Activated T-helper 17 cell treated with anti-CD3 and anti-CD28 coated beads, Interleukin-2, amount 50 U/mL, for 72 hours (primary cell): ENCODE data around the gene NCAPH2. TPM values are rescaled to one million over a fixed set of nuclear protein-coding genes. Genes with fewer than 3 reads are reported as not detected.

Experiments
- ATAC-seq: fragments of 150-1000 bp; cut with Tn5 transposase; replicated peaks from 2 replicates; pipeline ENCODE4 v1.10.0; 2021; ENCODE audit warnings: mild to moderate bottlenecking, moderate library complexity
- H3K27ac Mint-ChIP-seq: one replicate; pipeline ENCODE4 v1.8.0; 2022; ENCODE audit warnings: mixed read lengths
- H3K27me3 Mint-ChIP-seq: one replicate; pipeline ENCODE4 v1.8.0; 2022; ENCODE audit warnings: mixed read lengths
- H3K36me3 Mint-ChIP-seq: one replicate; pipeline ENCODE4 v1.8.0; 2022; ENCODE audit warnings: low read depth, mild to moderate bottlenecking, mixed read lengths
- H3K4me1 Mint-ChIP-seq: one replicate; pipeline ENCODE4 v1.8.0; 2022; ENCODE audit warnings: mixed read lengths
- H3K4me3 Mint-ChIP-seq: one replicate; pipeline ENCODE4 v1.8.0; 2022; ENCODE audit warnings: mild to moderate bottlenecking, mixed read lengths
- H3K9me3 Mint-ChIP-seq: one replicate; pipeline ENCODE4 v1.8.0; 2022; ENCODE audit warnings: mixed read lengths
- total RNA-seq, 2 donors: library from RNA; stranded (reverse); gene quantifications; one replicate each; pipeline ENCODE4 v1.2.3, GENCODE V29; 2022

Gene NCAPH2
- total RNA-seq: 100 to 1,000 TPM; 112 to 138 TPM

GRCh38 chr22:50507991-50508884, at the start of gene NCAPH2:
NCAPH2 (plus strand) TSS chr22:50508224; CDS start chr22:50508338, 114 bp downstream.
- peaks cover 14% of the 10 kb centered on the region for H3K4me1 Mint-ChIP-seq
- no peaks in the 10 kb centered on the region for H3K9me3 Mint-ChIP-seq
- peak; percentile 79 for ATAC-seq
- peaks cover 49% of the 10 kb centered on the region for H3K36me3 Mint-ChIP-seq
- peak within 1 kb of the TSS; percentile 99 for H3K4me3 Mint-ChIP-seq
- H3K27ac Mint-ChIP-seq: peak within 1 kb of the TSS; percentile 94
- no peaks in the 10 kb centered on the region for H3K27me3 Mint-ChIP-seq

- H3K27ac Mint-ChIP-seq: no peak overlapping the region
- no peaks in the 10 kb centered on the region for H3K27me3 Mint-ChIP-seq
- no peak overlapping the region for H3K4me3 Mint-ChIP-seq
- H3K4me1 Mint-ChIP-seq: no peaks in the 10 kb centered on the region
- ATAC-seq: no peak
- peaks cover 78% of the 10 kb centered on the region for H3K36me3 Mint-ChIP-seq
- H3K9me3 Mint-ChIP-seq: no peaks in the 10 kb centered on the region
Observed at GRCh38 chr22:50459016-50459415, 49.0 kb upstream of the NCAPH2 start.

DNA sequence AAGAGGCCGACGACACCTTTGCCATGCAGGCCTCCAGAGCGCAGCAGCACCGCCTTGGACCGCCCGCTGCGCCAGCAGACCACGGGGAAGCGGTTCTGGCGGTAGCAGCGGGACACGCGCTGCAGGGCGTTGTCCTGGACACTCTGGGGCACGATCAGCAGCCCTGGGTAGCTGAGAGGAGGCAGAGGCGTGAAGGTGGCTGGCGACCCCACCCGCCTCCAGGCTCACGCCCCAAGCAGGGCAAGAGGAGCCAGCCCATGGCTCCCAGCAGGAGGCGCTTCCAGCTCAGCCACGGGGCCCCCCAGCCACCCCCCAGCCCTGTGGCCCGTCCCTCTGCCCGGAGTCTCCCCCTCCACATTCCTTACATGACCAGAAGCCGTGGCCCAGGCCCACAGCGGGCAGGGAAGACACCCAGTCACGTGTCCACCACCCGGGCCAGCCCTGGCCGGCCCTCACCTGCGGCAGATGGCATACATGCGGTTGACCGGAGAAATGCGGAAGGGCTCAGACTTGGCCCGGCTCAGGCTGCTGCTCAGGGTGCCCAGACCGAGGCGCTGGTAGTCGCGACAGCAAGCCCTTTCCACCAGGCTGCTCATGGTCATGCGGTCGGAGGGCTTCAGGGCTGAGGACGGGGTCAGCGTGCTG, 48.4 kb upstream of the NCAPH2 start:
- no peak overlapping the region for H3K27ac Mint-ChIP-seq
- H3K4me1 Mint-ChIP-seq: no peaks in the 10 kb centered on the region
- ATAC-seq: no peak
- no peaks in the 10 kb centered on the region for H3K27me3 Mint-ChIP-seq
- H3K36me3 Mint-ChIP-seq: peaks cover 81% of the 10 kb centered on the region
- H3K4me3 Mint-ChIP-seq: no peak overlapping the region
- H3K9me3 Mint-ChIP-seq: no peaks in the 10 kb centered on the region

DNA sequence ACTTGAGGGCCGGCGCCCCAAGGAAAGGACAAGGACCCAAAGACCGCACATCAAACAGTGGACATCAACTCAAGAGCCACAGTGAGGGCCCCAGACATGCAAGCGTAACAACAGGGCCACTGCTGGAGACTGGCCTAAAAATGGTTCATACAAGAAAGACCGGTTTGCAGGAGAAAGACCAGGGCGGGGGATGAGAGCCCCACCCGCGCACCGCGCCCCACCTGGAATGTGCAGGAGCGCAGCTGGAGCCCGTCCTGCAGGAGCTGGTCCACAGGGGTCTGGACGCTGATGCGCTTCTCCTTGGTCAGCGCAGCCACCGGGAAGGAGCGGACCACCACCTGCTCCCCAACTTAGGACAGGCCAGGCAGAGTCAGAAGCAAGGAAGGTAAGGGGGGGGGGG, 47.1 kb upstream of the NCAPH2 start:
- Mint-ChIP-seq H3K4me1 (no peaks in the 10 kb centered on the region), H3K9me3 (no peaks in the 10 kb centered on the region), H3K4me3 (no peak overlapping the region), H3K36me3 (peaks cover 79% of the 10 kb centered on the region), H3K27me3 (no peaks in the 10 kb centered on the region), H3K27ac (no peak overlapping the region)
- ATAC-seq: no peak

DNA sequence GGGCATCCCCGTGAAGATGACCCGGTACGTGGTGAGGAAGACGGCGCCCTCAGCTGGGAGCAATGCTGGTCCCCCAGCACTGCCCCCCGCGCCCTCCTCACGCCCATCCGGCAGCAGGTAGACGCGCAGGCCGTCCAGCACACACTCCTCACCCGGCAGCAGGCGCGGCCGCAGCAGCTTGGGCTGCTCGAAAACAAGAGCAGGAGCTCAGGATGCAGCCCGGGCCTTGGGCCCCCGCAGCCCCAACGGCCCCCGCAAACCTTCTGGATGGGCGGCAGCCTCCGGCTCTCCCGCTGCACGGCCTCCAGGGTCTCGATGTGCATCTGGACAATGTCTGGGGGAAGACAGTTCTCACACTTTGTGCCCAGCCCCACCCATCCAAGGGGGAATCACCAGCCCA, 46.5 kb upstream of the NCAPH2 start:
- peaks cover 82% of the 10 kb centered on the region for H3K36me3 Mint-ChIP-seq
- H3K4me3 Mint-ChIP-seq: no peak overlapping the region
- H3K9me3 Mint-ChIP-seq: no peaks in the 10 kb centered on the region
- H3K27me3 Mint-ChIP-seq: no peaks in the 10 kb centered on the region
- no peaks in the 10 kb centered on the region for H3K4me1 Mint-ChIP-seq
- no peak overlapping the region for H3K27ac Mint-ChIP-seq
- no peak for ATAC-seq

DNA sequence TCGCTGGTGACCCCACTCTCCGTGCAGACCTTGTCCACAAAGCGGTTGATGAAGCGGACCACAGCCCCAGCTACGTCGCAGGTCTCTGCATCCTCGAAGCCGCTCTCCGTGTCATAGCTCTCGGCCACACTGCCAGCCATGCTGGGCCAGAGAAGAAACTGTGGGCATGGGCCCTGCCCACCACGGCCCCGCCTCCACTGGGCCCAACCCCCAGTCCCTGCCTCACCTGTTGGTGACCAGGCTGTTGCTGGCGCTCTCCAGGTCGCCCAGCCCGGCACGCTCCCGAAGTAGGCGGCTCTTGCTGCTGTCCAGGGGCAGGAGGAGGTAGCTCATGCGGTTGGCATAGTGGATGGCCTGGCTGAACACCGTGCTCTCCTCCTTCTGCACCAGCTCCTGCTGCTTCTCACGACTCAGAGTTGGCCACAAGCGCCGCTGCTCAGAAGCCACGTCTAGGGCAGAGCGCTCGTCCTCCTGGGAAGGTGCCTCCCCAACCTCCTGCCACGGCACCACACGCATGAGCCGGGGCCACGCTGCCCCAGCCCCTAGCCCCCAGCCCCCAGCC, 46.0 kb upstream of the NCAPH2 start:
- H3K9me3 Mint-ChIP-seq: no peaks in the 10 kb centered on the region
- H3K36me3 Mint-ChIP-seq: peaks cover 82% of the 10 kb centered on the region
- H3K27ac Mint-ChIP-seq: no peak overlapping the region
- no peaks in the 10 kb centered on the region for H3K27me3 Mint-ChIP-seq
- no peaks in the 10 kb centered on the region for H3K4me1 Mint-ChIP-seq
- no peak for ATAC-seq
- H3K4me3 Mint-ChIP-seq: no peak overlapping the region

- Mint-ChIP-seq H3K27ac (no peak overlapping the region), H3K4me1 (no peaks in the 10 kb centered on the region), H3K27me3 (no peaks in the 10 kb centered on the region)
Observed at GRCh38 chr22:50463188-50463900, 44.7 kb upstream of the NCAPH2 start.

DNA sequence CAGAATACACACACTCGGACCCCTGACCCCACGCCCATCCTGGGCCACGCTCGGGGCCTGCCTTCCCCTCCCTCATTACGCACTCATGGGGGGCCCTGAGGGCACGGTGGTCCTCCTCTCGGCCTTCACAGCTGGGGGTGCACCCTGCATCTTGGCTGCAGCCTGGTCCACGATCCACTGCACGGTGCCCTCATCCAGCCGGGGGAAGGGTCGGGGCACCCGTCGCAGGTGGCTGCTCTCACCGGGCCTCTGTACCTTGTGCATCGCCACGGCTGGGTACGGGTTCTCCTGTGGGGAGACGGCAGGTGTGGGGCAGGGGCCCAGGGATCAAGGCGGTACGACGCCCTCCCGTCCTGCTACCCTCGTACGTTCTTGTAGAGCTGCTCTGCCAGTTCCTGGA, 43.6 kb upstream of the NCAPH2 start:
- Mint-ChIP-seq H3K36me3 (peaks cover 68% of the 10 kb centered on the region), H3K9me3 (no peaks in the 10 kb centered on the region), H3K4me3 (no peak overlapping the region), H3K27ac (no peak overlapping the region), H3K4me1 (no peaks in the 10 kb centered on the region), H3K27me3 (no peaks in the 10 kb centered on the region)
- no peak for ATAC-seq

More at GRCh38 chr22:50463188-50463900, 44.7 kb upstream of the NCAPH2 start:
- Mint-ChIP-seq H3K9me3 (no peaks in the 10 kb centered on the region), H3K4me3 (no peak overlapping the region), H3K36me3 (peaks cover 73% of the 10 kb centered on the region)
- ATAC-seq: no peak

DNA sequence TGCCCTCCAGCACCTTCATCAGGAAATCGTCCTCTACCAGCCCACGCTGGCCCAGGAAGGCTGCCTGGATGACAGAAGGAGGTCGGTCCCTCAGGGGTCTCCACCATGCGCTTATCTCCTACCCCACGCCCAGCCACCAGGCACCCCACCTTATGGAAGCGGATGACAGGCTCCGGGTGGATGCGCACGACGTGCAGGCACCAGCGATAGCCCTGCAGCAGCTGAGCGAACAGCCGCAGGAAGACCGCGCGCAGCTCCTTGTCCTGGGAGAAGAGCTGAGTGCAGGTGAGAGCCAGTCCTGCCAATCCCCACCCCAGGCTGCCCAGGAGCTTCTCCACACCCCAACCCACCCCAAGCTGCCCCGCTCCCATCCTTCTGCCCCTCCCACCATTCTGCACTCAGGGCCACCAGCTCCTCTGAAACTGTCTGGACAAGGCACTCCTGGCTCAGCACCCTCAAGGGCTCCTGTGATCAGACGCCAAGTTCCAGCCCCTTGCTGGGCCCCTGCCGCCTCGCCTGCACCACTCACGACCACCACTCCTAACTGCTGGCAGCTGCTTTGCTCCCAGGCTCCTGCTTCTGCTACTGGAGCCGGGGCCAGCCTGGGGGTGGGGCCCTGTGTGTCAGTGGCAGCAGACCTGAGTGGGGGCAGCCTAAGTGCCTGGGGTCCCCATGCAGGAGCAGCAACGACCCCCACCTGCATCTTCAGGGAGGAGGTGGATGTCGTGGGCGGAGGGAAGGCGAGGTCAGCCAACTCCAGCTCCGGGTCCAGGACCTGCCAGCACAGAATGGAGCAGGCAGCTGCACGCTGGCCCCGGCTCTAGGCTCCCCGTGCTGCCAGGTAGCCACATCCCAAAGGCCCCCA, 42.7 kb upstream of the NCAPH2 start:
- H3K27ac Mint-ChIP-seq: no peak overlapping the region
- ATAC-seq: no peak
- H3K36me3 Mint-ChIP-seq: peaks cover 64% of the 10 kb centered on the region
- H3K9me3 Mint-ChIP-seq: no peaks in the 10 kb centered on the region
- no peaks in the 10 kb centered on the region for H3K27me3 Mint-ChIP-seq
- no peak overlapping the region for H3K4me3 Mint-ChIP-seq
- peaks cover 2% of the 10 kb centered on the region for H3K4me1 Mint-ChIP-seq

DNA sequence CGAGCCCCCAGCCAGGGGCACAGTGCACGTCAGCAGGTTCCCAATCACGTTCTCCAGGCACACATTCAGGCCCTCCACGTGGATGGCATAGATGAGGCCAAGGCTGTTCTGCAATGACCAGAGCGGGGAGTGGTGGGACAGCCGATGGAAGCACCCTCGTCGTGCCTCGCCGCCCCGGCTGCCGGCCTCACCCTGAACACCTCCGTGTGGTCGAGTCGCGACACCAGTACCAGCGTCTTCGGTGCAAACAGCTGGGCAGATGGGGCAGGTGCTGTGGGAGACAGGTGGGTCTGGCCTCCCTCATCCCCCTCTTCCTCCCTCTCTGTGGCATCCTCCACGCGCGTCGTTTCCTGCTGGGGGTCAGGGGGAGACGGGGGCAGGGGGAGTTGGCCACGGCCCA, 40.7 kb upstream of the NCAPH2 start:
- peaks cover 11% of the 10 kb centered on the region for H3K4me1 Mint-ChIP-seq

GRCh38 chr22:50467773-50468440, 40.1 kb upstream of the NCAPH2 start:
- H3K36me3 Mint-ChIP-seq: peaks cover 44% of the 10 kb centered on the region
- H3K4me1 Mint-ChIP-seq: peaks cover 14% of the 10 kb centered on the region
- H3K4me3 Mint-ChIP-seq: no peak overlapping the region
- no peak for ATAC-seq
- no peaks in the 10 kb centered on the region for H3K27me3 Mint-ChIP-seq
- peak overlapping the region; percentile 92 for H3K27ac Mint-ChIP-seq
- H3K9me3 Mint-ChIP-seq: no peaks in the 10 kb centered on the region

More for the DNA sequence above, 40.7 kb upstream of the NCAPH2 start:
- Mint-ChIP-seq H3K36me3 (peaks cover 46% of the 10 kb centered on the region), H3K9me3 (no peaks in the 10 kb centered on the region), H3K27me3 (no peaks in the 10 kb centered on the region), H3K4me3 (no peak overlapping the region), H3K27ac (no peak overlapping the region)
- no peak for ATAC-seq

- H3K36me3 Mint-ChIP-seq: peaks cover 42% of the 10 kb centered on the region
- no peaks in the 10 kb centered on the region for H3K27me3 Mint-ChIP-seq
- H3K4me3 Mint-ChIP-seq: peak overlapping the region; percentile 86
- ATAC-seq: no peak
- peaks cover 21% of the 10 kb centered on the region for H3K4me1 Mint-ChIP-seq
- H3K27ac Mint-ChIP-seq: peak overlapping the region; percentile 92
- H3K9me3 Mint-ChIP-seq: no peaks in the 10 kb centered on the region
Observed at GRCh38 chr22:50468626-50469025, 39.4 kb upstream of the NCAPH2 start.
